ENCODE data around the gene MAGI2. TPM values are rescaled to one million over a fixed set of nuclear protein-coding genes. Genes with fewer than 3 reads are reported as not detected.

The MAGI2 gene
- total and polyA plus RNA-seq, 9 donors = 7.1 to 20.4 (median 18.7) TPM

GRCh38 chr7:78099715-78100394 is 1353.6 kb downstream of the MAGI2 start:
- no peak for DNase-seq
- no peaks in the 10 kb centered on the region for H3K9me3 ChIP-seq
- no peak overlapping the region for H3K27ac ChIP-seq
- H3K36me3 ChIP-seq = no peaks in the 10 kb centered on the region
- intact Hi-C loops (cut with DNase I) = no loop called here
- no peak overlapping the region for H3K4me3 ChIP-seq
- TF ChIP-seq CTCF (IDR thresholded peaks at IDR 0.05) = no peak
- TF ChIP-seq EP300 (IDR thresholded peaks at IDR 0.05) = no peak
- no peak for TF ChIP-seq POLR2A (IDR thresholded peaks at IDR 0.05)
- H3K27me3 ChIP-seq = no peaks in the 10 kb centered on the region
- H3K4me1 ChIP-seq (ENCODE audit: insufficient read depth) = peaks cover 1% of the 10 kb centered on the region
- 70 to 97% (median 71%) methylated on average over 3 of the region's 3 CpGs for WGBS, 3 donors

GRCh38 chr7:78095549-78095948 is 1357.9 kb downstream of the MAGI2 start:
- no peaks in the 10 kb centered on the region for H3K27me3 ChIP-seq
- H3K9me3 ChIP-seq = no peaks in the 10 kb centered on the region
- no peak overlapping the region for H3K27ac ChIP-seq
- no peak overlapping the region for H3K4me3 ChIP-seq
- H3K4me1 ChIP-seq (ENCODE audit: insufficient read depth) = peaks cover 1% of the 10 kb centered on the region
- DNase-seq = no peak
- TF ChIP-seq EP300 (IDR thresholded peaks at IDR 0.05) = no peak
- TF ChIP-seq CTCF (IDR thresholded peaks at IDR 0.05) = no peak
- no peak for TF ChIP-seq POLR2A (IDR thresholded peaks at IDR 0.05)
- intact Hi-C loops (cut with DNase I) = no loop called here
- no peaks in the 10 kb centered on the region for H3K36me3 ChIP-seq

GRCh38 chr7:78092331-78092730 is 1361.1 kb downstream of the MAGI2 start:
- H3K27me3 ChIP-seq = no peaks in the 10 kb centered on the region
- no peak for DNase-seq
- intact Hi-C loops (cut with DNase I) = no loop called here
- no peaks in the 10 kb centered on the region for H3K36me3 ChIP-seq
- 91 to 94% (median 92%) methylated on average over 3 of the region's 3 CpGs for WGBS, 3 donors
- no peaks in the 10 kb centered on the region for H3K9me3 ChIP-seq
- H3K27ac ChIP-seq = no peak overlapping the region
- no peak for TF ChIP-seq POLR2A (IDR thresholded peaks at IDR 0.05)
- no peak for TF ChIP-seq CTCF (IDR thresholded peaks at IDR 0.05)
- no peak for TF ChIP-seq EP300 (IDR thresholded peaks at IDR 0.05)
- no peaks in the 10 kb centered on the region for H3K4me1 ChIP-seq (ENCODE audit: insufficient read depth)
- H3K4me3 ChIP-seq = no peak overlapping the region

GRCh38 chr7:78090616-78091015 is 1362.9 kb downstream of the MAGI2 start:
- DNase-seq = no peak
- Histone ChIP-seq H3K9me3 (no peaks in the 10 kb centered on the region), H3K4me1 (ENCODE audit: insufficient read depth) (no peaks in the 10 kb centered on the region), H3K36me3 (no peaks in the 10 kb centered on the region), H3K27ac (no peak overlapping the region), H3K27me3 (no peaks in the 10 kb centered on the region), H3K4me3 (no peak overlapping the region)
- TF ChIP-seq POLR2A (IDR thresholded peaks at IDR 0.05) = no peak
- intact Hi-C loops (cut with DNase I) = no loop called here

- 81 to 96% (median 85%) methylated on average over 6 of the region's 6 CpGs for WGBS, 3 donors
- TF ChIP-seq EP300 (IDR thresholded peaks at IDR 0.05) (no peak), POLR2A (IDR thresholded peaks at IDR 0.05) (no peak), CTCF (IDR thresholded peaks at IDR 0.05) (no peak)
- Histone ChIP-seq H3K4me1 (ENCODE audit: insufficient read depth) (no peaks in the 10 kb centered on the region), H3K27me3 (no peaks in the 10 kb centered on the region), H3K9me3 (no peaks in the 10 kb centered on the region), H3K27ac (no peak overlapping the region), H3K4me3 (no peak overlapping the region), H3K36me3 (no peaks in the 10 kb centered on the region)
- intact Hi-C loops (cut with DNase I) = no loop called here
- no peak for DNase-seq
These were observed 1369.9 kb downstream of the MAGI2 start for GRCh38 chr7:78083476-78084120.

Data from ovary (tissue), 9 donors.